SK-N-SH treated with all-trans-retinoic acid at 6 μM for 48 hours (cell line): ENCODE data around the gene MRPL21.

Experiments used
- ATAC-seq: fragments of 200-7000 bp; cut with Tn5 transposase; 3 replicates; pipeline ENCODE4 v1.9.1; 2020; ENCODE audit warnings: mild to moderate bottlenecking, moderate library complexity
- ARNTL ChIP-seq: fragments of 450-650 bp; formaldehyde crosslinking; IDR thresholded peaks from 2 replicates; pipeline ENCODE4 v1.5.0; 2020; ENCODE audit warnings: low read depth, mild to moderate bottlenecking, moderate library complexity, borderline replicate concordance
- BACH2 ChIP-seq: fragments of 250-450 bp; sonication (Bioruptor Pico); IDR thresholded peaks from 2 replicates; pipeline ENCODE4 v1.9.0; 2021; ENCODE audit warnings: mild to moderate bottlenecking, borderline replicate concordance
- CSDC2 ChIP-seq: fragments of 250-450 bp; sonication (Bioruptor Pico); IDR thresholded peaks from 2 replicates; pipeline ENCODE4 v1.5.0; 2020; ENCODE audit warnings: mild to moderate bottlenecking, moderate library complexity
- ESRRG ChIP-seq: fragments of 250-450 bp; sonication (Bioruptor Pico); IDR thresholded peaks from 2 replicates; pipeline ENCODE4 v1.6.1; 2021; ENCODE audit warnings: mild to moderate bottlenecking
- GLIS3 ChIP-seq: fragments of 250-450 bp; sonication (Bioruptor Pico); IDR thresholded peaks from 2 replicates; pipeline ENCODE4 v1.5.0; 2020; ENCODE audit warnings: mild to moderate bottlenecking, moderate library complexity
- ISL1 ChIP-seq: fragments of 250-450 bp; sonication (Bioruptor Pico); IDR thresholded peaks from 2 replicates; pipeline ENCODE4 v2.1.2; 2022; ENCODE audit warnings: mild to moderate bottlenecking, moderate library complexity
- OSR1 ChIP-seq: fragments of 250-450 bp; sonication (Bioruptor Pico); IDR thresholded peaks from 2 replicates; pipeline ENCODE4 v1.8.0; 2022; ENCODE audit warnings: moderate library complexity, mild to moderate bottlenecking, inconsistent platforms
- PPARA ChIP-seq: fragments of 250-450 bp; sonication (Bioruptor Pico); IDR thresholded peaks from 2 replicates; pipeline ENCODE4 v1.5.0; 2020; ENCODE audit warnings: mild to moderate bottlenecking, borderline replicate concordance
- RARB ChIP-seq: fragments of 250-450 bp; sonication (Bioruptor Pico); IDR thresholded peaks from 2 replicates; pipeline ENCODE4 v1.8.0; 2021; ENCODE audit warnings: mild to moderate bottlenecking, moderate library complexity
- SNAI2 ChIP-seq: fragments of 250-450 bp; sonication (Bioruptor Pico); IDR thresholded peaks from 2 replicates; pipeline ENCODE4 v1.5.0; 2020; ENCODE audit warnings: mild to moderate bottlenecking, moderate library complexity
- TCF4 ChIP-seq: fragments of 250-450 bp; sonication (Bioruptor Pico); IDR thresholded peaks from 2 replicates; pipeline ENCODE4 v1.8.0; 2021; ENCODE audit warnings: mild to moderate bottlenecking, moderate library complexity, borderline replicate concordance
- TOX ChIP-seq: fragments of 250-450 bp; sonication (Bioruptor Pico); IDR thresholded peaks from 2 replicates; pipeline ENCODE4 v1.8.0; 2021; ENCODE audit warnings: mild to moderate bottlenecking, moderate library complexity, borderline replicate concordance
- ZC3H10 ChIP-seq: fragments of 250-450 bp; sonication (Bioruptor Pico); IDR thresholded peaks from 2 replicates; pipeline ENCODE4 v1.5.1; 2021; ENCODE audit warnings: mild to moderate bottlenecking, moderate library complexity
- ZFP3 ChIP-seq: fragments of 250-450 bp; sonication (Bioruptor Pico); IDR thresholded peaks from 2 replicates; pipeline ENCODE4 v1.5.0; 2020; ENCODE audit warnings: mild to moderate bottlenecking, moderate library complexity
- ZFP30 ChIP-seq: fragments of 450-650 bp; formaldehyde crosslinking; IDR thresholded peaks from 2 replicates; pipeline ENCODE4 v1.5.0; 2022; ENCODE audit warnings: mild to moderate bottlenecking, moderate library complexity
- ZNF565 ChIP-seq: fragments of 450-650 bp; formaldehyde crosslinking; conservative IDR thresholded peaks from 2 replicates; pipeline ENCODE4 v1.5.0; 2020; ENCODE audit warnings: low read depth, mild to moderate bottlenecking, moderate library complexity
- ZNF70 ChIP-seq: fragments of 450-650 bp; formaldehyde crosslinking; IDR thresholded peaks from 2 replicates; pipeline ENCODE4 v1.5.0; 2020; ENCODE audit warnings: mild to moderate bottlenecking, moderate library complexity
- ZNF8 ChIP-seq: fragments of 450-650 bp; formaldehyde crosslinking; IDR thresholded peaks from 2 replicates; pipeline ENCODE4 v1.5.0; 2020; ENCODE audit warnings: mild to moderate bottlenecking, moderate library complexity
- TF ChIP-seq, protein P1 (sequence below): fragments of 250-450 bp; sonication (Bioruptor Pico); IDR thresholded peaks from 2 replicates; pipeline ENCODE4 v1.5.1; 2020; ENCODE audit warnings: low read depth, mild to moderate bottlenecking, moderate library complexity
- TF ChIP-seq, protein P2 (sequence below): fragments of 250-450 bp; sonication (Bioruptor Pico); IDR thresholded peaks from 2 replicates; pipeline ENCODE4 v1.8.0; 2021; ENCODE audit warnings: low read depth, mild to moderate bottlenecking, moderate library complexity, borderline replicate concordance
- TF ChIP-seq, protein P3 (sequence below): fragments of 250-450 bp; sonication (Bioruptor Pico); IDR thresholded peaks from 2 replicates; pipeline ENCODE4 v1.5.1; 2021; ENCODE audit warnings: mild to moderate bottlenecking, moderate library complexity
- TF ChIP-seq, protein P4 (sequence below): fragments of 250-450 bp; sonication (Bioruptor Pico); IDR thresholded peaks from 2 replicates; pipeline ENCODE4 v1.8.0; 2020; ENCODE audit warnings: mild to moderate bottlenecking, moderate library complexity, borderline replicate concordance

Gene MRPL21

DNA sequence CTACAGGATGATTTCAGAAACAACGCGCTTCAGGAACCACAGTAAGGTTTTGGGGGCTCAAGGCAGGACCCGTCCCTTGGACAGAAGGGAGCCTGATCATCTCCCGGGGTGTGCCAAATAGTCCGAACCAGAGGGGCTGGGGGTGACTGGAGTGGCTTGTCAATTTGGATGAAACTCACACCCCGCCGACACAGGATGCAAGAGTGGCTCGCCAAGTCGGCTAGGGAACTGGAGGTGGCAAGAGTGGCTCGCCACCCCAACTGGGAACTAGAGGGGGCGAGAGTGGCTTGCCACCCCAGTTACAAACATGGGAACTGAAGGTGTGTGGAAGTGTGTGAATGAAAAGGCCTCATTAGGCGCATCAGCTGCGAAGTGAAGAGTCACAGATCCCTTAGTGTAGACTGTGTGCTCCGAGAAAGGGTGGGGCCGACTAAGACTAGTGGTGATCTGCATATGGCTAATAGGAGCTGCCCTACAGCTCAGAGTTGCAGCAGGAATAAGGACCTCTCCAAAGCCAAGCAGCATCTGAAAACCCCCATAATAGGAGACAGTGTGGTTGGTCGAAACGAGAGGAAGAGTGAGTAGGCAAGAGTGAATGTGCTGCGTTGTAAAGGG lies 35.3 kb downstream of the MRPL21 start:
- no peak for ATAC-seq
- no peak for TF ChIP-seq ZNF565 (CRISPR knock-in tag)
- TF ChIP-seq ARNTL (CRISPR knock-in tag): no peak
- TF ChIP-seq GLIS3 (CRISPR knock-in tag): no peak
- no peak for TF ChIP-seq BACH2 (CRISPR knock-in tag)
- TF ChIP-seq, all 23 proteins: peak for 0

DNA sequence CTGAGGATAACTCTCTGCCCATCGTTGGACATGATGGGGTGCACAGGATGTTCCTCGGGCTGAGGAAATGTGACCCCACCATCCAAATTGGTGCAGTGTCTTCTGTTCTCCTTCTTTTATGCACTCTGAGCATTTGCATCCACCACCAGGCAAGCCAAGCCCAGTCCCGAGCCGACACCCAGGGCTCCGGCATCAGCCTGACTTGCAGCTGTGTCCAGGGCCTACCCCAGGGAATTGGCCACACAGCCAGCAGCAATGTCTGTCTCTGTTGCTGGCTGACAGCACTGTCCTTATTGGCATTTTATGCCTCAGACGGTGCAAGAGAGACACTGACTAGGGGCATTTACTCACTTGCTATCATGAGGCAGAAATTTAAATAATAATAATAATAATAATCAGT lies 36.6 kb downstream of the MRPL21 start:
- ATAC-seq: no peak
- TF ChIP-seq ZFP30 (CRISPR knock-in tag): no peak
- no peak for TF ChIP-seq CSDC2 (CRISPR knock-in tag)
- TF ChIP-seq SNAI2 (CRISPR knock-in tag): no peak
- no peak for TF ChIP-seq ZNF8
- TF ChIP-seq ZC3H10 (CRISPR knock-in tag): no peak
- TF ChIP-seq, protein P1, sequence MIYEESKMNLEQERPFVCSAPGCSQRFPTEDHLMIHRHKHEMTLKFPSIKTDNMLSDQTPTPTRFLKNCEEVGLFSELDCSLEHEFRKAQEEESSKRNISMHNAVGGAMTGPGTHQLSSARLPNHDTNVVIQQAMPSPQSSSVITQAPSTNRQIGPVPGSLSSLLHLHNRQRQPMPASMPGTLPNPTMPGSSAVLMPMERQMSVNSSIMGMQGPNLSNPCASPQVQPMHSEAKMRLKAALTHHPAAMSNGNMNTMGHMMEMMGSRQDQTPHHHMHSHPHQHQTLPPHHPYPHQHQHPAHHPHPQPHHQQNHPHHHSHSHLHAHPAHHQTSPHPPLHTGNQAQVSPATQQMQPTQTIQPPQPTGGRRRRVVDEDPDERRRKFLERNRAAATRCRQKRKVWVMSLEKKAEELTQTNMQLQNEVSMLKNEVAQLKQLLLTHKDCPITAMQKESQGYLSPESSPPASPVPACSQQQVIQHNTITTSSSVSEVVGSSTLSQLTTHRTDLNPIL (CRISPR knock-in tag): no peak
- TF ChIP-seq, protein P2, sequence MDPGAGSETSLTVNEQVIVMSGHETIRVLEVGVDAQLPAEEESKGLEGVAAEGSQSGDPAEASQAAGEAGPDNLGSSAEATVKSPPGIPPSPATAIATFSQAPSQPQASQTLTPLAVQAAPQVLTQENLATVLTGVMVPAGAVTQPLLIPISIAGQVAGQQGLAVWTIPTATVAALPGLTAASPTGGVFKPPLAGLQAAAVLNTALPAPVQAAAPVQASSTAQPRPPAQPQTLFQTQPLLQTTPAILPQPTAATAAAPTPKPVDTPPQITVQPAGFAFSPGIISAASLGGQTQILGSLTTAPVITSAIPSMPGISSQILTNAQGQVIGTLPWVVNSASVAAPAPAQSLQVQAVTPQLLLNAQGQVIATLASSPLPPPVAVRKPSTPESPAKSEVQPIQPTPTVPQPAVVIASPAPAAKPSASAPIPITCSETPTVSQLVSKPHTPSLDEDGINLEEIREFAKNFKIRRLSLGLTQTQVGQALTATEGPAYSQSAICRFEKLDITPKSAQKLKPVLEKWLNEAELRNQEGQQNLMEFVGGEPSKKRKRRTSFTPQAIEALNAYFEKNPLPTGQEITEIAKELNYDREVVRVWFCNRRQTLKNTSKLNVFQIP (CRISPR knock-in tag): no peak
- no peak for TF ChIP-seq ZNF70 (CRISPR knock-in tag)
- TF ChIP-seq, protein P3, sequence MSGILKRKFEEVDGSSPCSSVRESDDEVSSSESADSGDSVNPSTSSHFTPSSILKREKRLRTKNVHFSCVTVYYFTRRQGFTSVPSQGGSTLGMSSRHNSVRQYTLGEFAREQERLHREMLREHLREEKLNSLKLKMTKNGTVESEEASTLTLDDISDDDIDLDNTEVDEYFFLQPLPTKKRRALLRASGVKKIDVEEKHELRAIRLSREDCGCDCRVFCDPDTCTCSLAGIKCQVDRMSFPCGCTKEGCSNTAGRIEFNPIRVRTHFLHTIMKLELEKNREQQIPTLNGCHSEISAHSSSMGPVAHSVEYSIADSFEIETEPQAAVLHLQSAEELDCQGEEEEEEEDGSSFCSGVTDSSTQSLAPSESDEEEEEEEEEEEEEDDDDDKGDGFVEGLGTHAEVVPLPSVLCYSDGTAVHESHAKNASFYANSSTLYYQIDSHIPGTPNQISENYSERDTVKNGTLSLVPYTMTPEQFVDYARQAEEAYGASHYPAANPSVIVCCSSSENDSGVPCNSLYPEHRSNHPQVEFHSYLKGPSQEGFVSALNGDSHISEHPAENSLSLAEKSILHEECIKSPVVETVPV (CRISPR knock-in tag): no peak
- TF ChIP-seq TOX (CRISPR knock-in tag): no peak
- TF ChIP-seq TCF4 (CRISPR knock-in tag): no peak
- TF ChIP-seq BACH2 (CRISPR knock-in tag): no peak
- TF ChIP-seq, protein P4, sequence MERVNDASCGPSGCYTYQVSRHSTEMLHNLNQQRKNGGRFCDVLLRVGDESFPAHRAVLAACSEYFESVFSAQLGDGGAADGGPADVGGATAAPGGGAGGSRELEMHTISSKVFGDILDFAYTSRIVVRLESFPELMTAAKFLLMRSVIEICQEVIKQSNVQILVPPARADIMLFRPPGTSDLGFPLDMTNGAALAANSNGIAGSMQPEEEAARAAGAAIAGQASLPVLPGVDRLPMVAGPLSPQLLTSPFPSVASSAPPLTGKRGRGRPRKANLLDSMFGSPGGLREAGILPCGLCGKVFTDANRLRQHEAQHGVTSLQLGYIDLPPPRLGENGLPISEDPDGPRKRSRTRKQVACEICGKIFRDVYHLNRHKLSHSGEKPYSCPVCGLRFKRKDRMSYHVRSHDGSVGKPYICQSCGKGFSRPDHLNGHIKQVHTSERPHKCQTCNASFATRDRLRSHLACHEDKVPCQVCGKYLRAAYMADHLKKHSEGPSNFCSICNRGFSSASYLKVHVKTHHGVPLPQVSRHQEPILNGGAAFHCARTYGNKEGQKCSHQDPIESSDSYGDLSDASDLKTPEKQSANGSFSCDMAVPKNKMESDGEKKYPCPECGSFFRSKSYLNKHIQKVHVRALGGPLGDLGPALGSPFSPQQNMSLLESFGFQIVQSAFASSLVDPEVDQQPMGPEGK (CRISPR knock-in tag): no peak
- no peak for TF ChIP-seq PPARA (CRISPR knock-in tag)
- no peak for TF ChIP-seq ZFP3 (CRISPR knock-in tag)
- TF ChIP-seq GLIS3 (CRISPR knock-in tag): no peak
- no peak for TF ChIP-seq ESRRG (CRISPR knock-in tag)
- no peak for TF ChIP-seq ISL1 (CRISPR knock-in tag)
- TF ChIP-seq OSR1 (CRISPR knock-in tag): no peak

DNA sequence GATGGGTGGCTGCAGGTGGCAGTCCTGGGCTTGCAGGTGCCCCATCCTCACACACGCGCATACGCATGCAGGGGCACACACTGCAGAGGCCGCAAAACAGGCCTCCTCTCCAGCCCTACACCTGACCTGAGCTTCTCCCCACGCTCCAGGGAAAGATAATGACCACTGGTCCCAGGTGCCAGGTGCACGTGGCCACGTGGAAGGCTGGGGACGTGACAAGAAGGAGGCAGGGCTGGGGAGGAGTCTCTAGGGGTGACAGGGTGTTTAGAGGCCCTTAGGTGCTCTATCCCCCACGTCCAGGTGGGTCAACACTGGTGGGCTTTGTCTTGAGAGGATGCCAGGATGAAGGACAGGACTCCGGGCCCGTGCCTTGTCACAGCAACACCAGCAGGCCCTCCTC lies 38.4 kb downstream of the MRPL21 start:
- no peak for ATAC-seq

DNA sequence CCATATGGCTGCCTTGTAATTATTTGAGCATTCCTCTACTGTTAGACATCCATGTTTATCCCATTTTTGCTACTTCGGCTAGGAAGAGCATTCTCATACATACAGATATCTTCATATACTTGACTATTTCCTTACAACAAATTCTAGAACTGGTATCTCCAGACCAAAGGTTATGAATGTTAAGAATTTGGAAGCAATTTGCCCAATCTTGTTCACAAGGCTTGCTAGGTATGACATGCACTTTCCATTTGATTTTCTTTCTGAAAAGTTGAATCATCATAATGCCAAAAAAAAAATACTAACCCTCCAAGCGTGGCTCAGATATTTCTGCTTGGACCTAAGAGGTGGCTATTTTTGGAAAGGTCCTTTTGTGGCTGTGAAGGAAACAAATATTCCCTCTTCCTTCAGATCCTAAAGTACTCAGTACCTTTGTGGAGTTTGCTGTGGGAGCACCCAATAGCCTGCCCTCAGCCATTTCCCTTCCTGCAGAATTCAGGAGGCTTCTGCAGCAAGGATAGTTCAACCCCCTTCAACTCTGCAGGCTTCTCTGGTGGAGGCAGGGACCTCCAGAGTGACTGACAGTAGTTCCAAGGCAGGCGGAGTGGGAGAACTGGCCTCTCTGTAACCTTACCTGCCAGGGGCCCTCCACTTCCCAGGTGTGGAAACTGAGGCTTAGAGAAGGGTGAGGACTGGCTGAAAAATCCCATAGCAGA lies 39.9 kb downstream of the MRPL21 start:
- ATAC-seq: no peak
- TF ChIP-seq ZFP30 (CRISPR knock-in tag) (no peak), CSDC2 (CRISPR knock-in tag) (no peak)

More for the DNA sequence above, 38.4 kb downstream of the MRPL21 start:
- TF ChIP-seq RARB (no peak), OSR1 (CRISPR knock-in tag) (no peak), CSDC2 (CRISPR knock-in tag) (no peak), SNAI2 (CRISPR knock-in tag) (no peak), ZNF70 (CRISPR knock-in tag) (no peak), ZC3H10 (CRISPR knock-in tag) (no peak), ZNF565 (CRISPR knock-in tag) (no peak)
